Anterior cingulate cortex (tissue), 58 donors: ENCODE results near the gene SCAF8.
A peak's percentile ranks its signal among the peaks of the same experiment; 100 is the strongest.
"Not testable (repeated sequence)": the region's sequence is repeated elsewhere in the genome, so short reads cannot be mapped to it uniquely, and the experiment has no call there.

Source experiments
- DNase-seq, 58 donors: peaks; one replicate each; lab custom pipeline; 2025; lab: John Stamatoyannopoulos, UW

Gene SCAF8

GRCh38 chr6:154732538-154733182 lies 556 bp upstream of the SCAF8 start:
- peak in 52 of 58 donors; percentile 13 to 82 (median 55) for DNase-seq

DNA sequence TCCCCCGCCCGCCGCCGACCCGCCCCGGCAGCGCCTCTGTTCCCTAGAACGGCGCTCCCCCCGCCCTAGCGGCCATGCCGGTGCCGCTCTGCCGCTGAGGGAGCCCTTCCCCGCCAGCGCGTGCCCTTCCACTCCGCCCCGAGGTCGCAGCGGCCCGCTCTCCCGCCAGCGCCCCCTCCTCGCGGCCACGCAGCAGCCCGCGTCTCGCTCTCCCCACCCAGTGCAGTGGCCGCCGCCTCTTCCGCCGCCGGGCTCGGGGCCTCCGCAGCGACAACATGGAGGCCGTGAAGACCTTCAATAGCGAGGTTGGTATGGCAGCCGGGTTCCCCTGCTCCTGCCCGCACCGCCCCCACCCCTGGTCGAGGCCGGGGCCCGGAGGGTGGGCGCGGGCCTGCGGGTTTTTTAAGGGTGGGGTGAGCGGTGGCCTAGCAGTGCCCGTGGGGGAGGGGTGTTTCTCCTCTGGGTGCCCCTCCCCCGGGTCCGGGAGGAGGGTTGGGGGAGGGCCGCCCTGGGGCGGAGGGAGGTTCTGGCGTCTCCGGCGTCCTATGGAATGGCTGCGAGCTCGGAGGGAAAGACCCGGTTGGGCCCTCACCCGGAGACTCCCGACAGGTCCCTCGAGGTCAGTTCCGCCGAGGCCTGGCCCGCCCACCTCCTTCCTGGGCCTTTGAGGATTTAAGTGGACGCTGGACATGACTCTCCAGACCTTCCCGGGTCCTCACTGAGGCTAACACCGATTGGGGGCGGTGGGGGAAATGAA lies 588 bp downstream of the SCAF8 start:
- DNase-seq, result peak; percentile 64 to 98 (median 94)

- no peak for DNase-seq
These were observed 3.5 kb downstream of the SCAF8 start for GRCh38 chr6:154736618-154737259.

GRCh38 chr6:154737424-154737823 lies 4.2 kb downstream of the SCAF8 start:
- no peak for DNase-seq

DNA sequence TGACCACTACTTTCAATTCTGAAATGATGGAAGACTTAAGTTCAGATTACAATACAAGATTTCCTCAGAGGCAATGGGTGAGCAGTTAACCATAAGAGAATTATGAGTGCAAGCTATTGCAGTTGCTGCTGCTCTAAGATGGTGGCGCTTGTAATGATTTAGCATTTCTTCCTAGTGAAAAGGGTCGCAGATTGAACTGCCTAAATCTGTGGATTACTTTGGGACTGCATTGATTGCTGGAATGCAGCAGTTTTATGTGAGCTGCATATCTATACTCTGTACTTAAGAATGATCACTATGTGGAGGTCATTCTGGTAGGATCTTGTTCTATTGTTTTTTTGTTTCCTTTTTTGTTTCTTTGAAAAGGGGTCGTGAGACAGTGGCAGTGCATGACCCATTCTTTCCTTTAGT lies 5.3 kb downstream of the SCAF8 start:
- no peak for DNase-seq

- no peak for DNase-seq
These were observed 7.4 kb downstream of the SCAF8 start for GRCh38 chr6:154740658-154741057.

DNA sequence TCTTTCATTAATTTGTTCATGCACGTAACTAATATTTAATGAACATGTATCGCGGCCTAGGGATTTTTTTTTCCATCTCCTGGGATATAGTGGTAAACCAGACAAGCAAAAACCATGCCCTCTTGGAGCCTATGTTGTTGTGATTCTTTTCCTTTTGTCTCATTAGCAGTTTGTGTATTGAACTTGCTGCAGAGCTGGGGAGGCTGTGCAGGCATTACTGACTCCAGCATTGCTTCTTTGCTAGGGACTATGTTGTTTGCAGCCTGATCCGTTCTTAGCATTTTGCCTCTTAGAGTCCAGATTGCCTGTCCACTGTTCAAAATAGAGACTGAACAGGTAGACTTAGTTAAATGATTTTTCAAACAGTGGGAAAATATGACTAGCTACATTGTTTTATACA lies 9.7 kb downstream of the SCAF8 start:
- no peak for DNase-seq

DNA sequence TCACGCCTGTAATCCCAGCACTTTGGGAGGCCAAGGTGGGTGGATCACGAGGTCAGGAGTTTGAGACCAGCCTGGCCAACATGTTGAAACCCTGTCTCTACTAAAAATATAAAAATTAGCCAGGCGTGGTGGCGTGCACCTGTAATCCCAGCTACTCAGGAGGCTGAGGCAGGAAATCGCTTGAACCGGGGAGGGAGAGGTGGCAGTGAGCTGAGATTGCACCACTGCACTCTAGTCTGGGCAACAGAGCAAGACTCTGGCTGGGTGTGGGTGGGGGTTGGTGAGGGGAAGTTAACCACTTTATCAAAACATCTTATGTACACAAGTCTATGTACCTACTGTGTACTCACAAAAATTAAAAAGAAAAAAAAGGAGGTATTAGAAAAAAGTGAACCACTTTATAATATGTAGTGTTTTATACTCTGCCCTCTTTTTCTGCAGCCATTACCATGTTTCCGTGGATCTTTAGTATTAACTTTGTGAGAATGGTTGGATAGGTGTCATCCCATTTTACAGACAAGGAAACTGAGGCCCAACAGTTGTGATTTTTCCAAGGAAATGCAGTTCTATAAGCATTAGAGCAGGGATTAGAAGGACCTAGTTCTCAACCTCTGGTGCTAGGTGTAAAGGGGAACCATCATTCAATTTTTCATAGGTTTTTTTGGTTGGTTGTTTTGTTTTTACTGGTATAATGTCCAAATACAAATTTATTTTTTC lies 11.0 kb downstream of the SCAF8 start:
- DNase-seq, result not testable (repeated sequence)

DNA sequence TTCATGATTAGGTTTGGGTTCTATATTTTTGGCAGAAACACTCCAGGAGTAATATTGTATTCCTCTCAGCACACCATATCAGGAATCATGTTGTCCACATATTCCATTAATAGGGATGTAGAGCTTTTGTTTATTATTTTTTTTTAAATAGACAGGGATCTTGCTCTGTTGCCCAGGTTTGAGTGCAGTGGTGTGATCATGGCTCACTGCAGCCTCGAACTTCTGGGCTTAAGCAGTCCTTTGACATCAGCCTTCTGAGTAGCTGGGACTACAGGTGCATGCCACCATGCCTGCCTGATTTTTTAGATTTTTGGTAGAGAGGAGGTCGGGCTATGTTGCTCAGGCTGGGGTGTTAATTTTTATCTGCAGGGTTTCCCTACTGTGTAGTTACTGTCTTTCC lies 12.0 kb downstream of the SCAF8 start:
- DNase-seq, result no peak

DNA sequence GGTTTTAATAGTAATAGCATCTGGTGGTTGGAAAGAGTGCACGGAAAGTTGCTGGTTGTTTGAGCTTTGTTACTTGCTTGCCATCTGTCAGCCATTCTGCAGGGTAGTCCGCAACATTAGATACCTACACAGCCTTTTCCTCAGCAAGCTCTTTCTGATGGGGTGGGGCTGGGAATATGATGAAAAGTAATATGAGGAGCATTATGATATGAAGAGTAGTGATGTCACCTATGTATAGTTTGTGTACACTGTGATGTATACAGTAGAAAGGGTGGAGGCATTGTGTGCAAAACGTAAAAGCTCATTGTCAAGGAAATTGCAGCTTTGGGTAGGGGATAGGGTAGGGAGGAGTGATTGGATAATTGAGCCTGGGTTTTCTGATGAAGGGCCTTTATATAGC lies 16.1 kb downstream of the SCAF8 start:
- no peak for DNase-seq

DNA sequence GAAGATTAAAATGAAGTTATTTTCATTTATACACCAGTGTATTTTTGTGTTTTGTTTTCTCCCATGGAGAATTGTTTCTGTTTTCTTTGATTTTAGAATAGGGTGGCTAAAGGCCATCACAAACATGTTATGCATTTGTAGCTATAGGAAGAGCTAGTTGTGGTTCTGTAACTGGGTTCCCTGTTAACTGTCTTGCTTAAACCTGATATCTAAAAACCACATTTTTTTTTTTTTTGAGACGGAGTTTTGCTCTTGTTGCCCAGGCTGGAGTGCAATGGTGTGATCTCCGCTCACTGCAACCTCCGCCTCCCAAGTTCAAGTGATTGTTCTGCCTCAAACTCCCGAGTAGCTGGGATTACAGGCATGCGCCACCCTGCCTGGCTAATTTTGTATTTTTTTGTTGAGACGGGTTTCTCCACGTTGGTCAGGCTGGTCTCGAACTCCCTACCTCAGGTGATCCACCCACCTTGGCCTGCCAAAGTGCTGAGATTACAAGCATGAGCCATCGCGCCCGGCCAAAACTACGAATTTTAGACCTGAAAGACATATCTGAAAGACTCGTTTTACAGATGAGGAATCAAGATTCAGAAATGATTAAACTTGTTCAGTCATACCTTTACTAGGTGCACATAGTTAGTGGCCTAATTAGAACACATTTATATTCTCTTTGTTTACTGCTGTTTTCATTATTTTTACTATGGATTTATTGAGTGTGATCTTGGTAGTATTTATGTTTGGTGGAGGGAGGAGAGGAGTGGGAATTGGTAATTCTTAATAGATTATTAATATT lies 18.0 kb downstream of the SCAF8 start:
- DNase-seq, result no peak

- no peak for DNase-seq
These were observed 18.8 kb downstream of the SCAF8 start for GRCh38 chr6:154752022-154752421.

GRCh38 chr6:154754152-154754551 lies 20.9 kb downstream of the SCAF8 start:
- no peak for DNase-seq

- no peak for DNase-seq
These were observed 24.3 kb downstream of the SCAF8 start for GRCh38 chr6:154757352-154758050.

GRCh38 chr6:154758125-154758524 lies 24.9 kb downstream of the SCAF8 start:
- no peak for DNase-seq

- no peak for DNase-seq
These were observed 30.4 kb downstream of the SCAF8 start for GRCh38 chr6:154763650-154764049.

DNA sequence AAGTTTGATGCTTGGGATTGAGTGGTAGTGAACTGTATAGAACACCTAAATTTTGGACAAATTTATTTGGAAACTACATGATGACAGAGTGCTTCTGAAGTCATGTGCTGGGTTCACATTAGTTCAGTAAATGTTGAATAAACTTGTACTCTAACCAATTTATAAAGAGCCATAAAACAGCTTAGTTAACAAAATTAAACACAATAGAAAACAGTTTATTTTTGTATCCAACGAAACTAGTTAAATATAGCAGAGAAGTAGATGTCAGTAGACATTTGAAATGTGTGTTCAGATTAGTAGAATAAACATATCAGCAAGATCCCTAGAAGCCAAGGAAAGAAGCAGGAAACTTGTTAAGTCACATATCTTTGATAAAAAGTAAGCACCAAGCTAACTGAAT lies 32.1 kb downstream of the SCAF8 start:
- DNase-seq, result no peak

GRCh38 chr6:154766288-154766687 lies 33.1 kb downstream of the SCAF8 start:
- peak in 1 of 58 donors; percentile 2 for DNase-seq

- DNase-seq, result no peak
These were observed 33.9 kb downstream of the SCAF8 start for GRCh38 chr6:154767003-154767723.
